ENCODE results near the gene TMEM132D.
"Not testable (repeated sequence)": the region's sequence is repeated elsewhere in the genome, so short reads cannot be mapped to it uniquely, and the experiment has no call there.

TMEM132D gene

DNA sequence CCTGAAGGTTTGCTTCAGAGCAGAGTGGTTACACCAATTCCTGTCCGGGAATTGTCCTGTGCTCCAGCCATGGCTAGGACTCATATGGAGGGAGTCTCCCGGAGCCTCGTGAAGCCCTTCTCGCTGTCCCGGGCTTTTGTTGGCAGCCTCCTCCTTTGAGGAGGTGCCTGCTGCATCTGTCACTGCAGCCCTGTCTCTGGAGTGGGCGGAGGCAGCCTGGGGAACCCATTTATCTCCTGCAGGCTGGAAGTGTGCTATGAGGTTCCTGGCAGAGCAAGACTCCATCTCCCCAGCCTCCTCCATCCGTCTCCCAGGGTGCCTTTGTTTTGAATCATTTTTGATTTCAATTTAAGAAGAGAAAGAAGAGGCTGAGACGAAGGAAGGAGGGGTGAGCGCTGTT lies 695.3 kb downstream of the TMEM132D start:
- no peak for DNase-seq

DNA sequence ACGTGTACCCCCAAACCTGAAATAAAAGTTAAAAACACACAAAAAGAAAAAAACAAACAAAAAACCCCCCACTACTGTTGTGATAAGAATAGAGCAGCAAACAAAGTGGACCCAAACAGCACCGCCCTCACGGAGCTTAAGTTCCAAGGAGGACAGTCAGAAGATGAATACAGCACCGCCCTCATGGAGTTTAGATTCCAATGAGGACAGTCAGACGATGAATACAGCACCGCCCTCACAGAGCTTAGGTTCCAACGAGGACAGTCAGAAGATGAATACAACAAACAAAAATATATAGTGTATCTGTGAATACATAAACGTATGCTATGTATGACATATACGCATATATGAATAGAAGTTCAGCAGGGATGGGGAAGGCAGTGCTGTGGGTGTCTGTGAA lies 696.7 kb downstream of the TMEM132D start:
- DNase-seq = no peak

DNA sequence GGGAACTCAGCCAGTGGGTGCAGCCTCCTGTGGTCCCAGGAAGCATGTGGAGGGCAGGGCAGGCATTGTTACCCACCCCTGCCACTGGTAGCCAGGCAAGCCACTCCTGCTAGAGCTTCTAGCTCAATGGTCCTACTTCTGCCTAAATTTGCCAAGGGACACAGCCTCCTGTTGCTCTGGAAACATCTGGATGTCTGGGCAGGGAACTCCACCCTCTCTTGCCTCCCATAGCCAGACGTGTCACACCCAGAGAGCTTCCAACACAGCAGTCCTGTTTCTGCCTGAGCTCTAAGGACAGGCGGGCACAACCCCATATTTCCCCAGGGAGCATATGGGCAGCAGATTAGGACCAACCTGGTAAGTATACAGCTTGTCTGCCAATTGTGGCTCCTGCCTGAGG lies 700.4 kb downstream of the TMEM132D start:
- no peak for DNase-seq

DNA sequence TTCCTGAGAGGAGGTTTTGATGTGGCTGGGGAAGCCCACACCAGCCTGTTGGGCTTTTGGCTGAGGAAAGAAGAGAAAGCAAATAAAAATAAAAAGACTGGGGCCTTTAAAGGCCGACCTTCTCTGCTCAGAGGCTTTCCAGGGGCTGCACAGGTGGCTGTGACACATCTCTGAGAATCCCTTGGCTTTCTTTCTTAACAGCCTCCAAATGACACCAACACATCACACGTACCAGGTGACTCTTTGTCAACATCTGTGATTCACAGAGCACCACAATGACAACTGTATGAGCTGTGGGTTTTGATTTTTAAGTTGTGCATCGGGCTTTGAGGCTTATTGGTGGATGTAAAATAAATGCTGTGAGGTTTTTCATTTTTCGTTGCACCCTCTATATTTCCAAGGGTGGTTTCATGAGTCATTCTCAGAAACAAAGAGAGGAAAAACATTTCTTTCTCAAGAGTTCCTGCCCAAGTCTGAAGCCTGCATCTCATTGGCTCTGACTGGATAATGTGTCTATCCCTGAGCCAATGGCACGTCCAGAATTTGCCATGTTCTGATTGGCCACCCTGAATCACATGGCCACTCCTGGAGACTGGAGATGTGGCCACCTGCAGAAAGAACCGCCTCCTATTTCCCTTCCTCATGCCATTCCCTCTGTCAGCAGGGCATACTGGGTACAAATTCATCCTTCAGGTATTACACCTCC lies 701.6 kb downstream of the TMEM132D start:
- no peak for DNase-seq

GRCh38 chr12:129201029-129201428 lies 702.8 kb downstream of the TMEM132D start:
- DNase-seq = no peak

GRCh38 chr12:129200576-129200975 lies 703.2 kb downstream of the TMEM132D start:
- no peak for DNase-seq

DNA sequence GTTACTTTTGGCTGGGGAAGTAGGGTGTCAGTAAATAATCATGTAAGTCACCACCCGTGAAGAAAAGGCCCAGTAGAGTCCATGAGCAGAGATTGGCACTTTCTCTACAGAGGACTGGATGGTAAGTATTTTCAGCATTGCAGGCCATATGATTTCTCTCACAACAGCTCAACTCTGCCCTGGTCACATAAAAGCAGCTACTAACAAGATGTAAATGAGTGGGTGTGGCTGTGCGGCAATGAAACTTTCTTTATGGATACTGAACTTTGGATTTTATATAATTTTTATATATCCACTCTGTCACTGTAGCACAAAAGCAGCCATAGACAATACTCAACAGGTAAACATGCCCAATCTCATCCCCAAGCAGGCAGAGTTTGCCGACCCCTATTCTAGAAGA lies 706.9 kb downstream of the TMEM132D start:
- DNase-seq = no peak

GRCh38 chr12:129195081-129195480 lies 708.7 kb downstream of the TMEM132D start:
- no peak for DNase-seq

DNA sequence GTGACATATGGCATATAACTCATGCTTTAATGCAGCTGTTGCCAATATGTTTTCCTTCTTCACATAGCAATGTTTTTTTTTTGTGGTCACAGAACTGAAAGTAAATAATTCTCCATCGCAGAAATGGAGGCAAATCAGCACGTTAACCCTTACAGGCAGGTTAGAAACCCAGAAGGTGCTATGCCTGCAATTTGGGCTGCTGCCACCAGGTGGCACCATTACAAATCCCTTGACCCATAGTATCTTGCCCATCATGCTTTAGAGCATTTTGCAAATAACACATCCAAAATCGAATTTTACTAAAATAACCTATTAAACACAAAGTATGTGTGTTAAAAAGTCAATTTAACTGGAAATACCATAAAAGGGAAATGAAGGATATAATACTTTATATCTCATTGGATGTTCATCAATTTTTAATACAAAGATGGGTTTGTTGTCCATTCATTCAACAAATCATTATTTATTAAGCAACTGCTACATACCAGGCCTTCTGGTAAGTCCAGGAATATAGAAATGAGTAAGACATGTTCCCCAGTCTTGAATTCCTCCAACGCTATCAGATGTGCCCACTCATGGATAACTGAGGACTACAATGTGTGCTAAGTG lies 710.5 kb downstream of the TMEM132D start:
- DNase-seq = no peak

DNA sequence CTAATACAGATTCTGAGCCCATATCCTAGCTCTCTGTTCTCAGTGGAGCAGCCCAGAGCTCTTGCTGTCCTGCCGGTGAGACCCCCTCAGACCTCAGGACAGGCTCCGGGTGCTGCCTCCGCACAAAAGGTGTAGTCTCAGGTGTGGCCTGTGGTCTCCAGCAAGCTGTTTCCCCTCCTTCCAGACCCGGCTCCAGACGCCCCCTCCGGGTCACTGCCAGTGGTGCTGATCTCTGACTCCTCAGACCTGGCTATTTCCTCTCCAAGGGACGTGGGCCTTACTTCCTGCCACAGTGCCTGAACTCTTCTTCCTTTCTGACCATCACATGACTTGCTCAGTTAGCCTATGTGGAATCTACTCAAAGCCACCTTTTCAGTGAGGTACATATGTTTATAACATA lies 713.0 kb downstream of the TMEM132D start:
- no peak for DNase-seq

- DNase-seq = not testable (repeated sequence)
These were observed 713.9 kb downstream of the TMEM132D start for GRCh38 chr12:129189879-129190278.

DNA sequence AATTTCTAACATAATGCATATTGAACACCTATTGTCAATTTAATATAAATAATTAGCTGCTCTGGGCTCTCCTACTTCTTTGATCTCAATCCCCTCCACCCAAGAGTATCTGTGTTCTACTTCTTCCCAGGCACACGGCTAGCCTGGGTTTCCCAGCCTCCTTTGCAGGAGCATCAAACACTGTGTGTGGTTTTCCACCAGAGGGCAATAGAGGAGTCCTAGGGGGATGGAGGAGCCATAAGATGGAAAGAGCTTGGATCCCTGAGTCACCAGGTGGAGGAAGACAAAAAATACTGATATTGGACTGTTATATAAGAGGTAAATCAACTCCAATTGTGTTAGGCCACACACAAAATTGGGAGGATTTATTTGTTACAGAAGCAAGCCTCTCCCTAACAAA lies 716.9 kb downstream of the TMEM132D start:
- DNase-seq = no peak

GRCh38 chr12:129185855-129186254 lies 718.0 kb downstream of the TMEM132D start:
- no peak for DNase-seq

DNA sequence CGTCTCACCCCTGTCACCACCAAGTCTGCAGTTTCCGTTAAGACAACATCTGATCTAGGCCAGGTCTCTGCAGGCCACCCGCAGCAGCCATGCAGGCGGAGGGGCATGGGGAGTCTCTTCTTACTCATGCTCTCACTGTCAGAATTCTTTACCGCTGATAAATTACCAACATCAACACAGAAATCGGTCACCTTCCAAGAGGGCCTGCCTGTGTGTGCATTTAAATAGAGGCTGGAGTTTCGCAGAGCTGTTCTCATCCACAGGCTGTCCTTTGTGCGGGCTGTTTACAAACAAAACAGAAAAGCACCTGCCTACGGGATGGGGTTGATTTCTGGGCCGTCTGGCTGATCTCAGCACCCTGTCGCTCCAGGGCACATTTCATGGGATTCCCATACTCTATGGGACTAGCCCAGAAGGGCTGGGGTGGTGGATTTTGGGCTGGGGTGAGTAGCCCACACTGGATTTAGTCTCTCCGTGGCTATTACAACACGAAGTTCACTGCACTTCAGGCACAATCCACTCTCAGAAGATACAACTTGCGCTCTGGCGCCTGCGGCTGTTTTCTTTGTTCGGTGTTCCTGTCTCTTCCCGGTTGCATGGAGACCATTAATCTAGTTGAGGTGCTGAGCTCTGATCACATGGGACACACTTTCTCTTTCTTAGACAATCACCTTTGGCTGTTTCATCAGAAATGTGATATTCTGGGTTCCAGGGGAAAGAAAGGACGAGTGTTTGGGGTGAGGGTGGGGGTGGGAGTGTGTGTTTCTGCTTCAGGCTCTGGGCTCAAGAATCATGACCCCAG lies 719.5 kb downstream of the TMEM132D start:
- DNase-seq = no peak

GRCh38 chr12:129179941-129180553 lies 723.8 kb downstream of the TMEM132D start:
- DNase-seq = no peak

GRCh38 chr12:129169928-129170327 lies 733.9 kb downstream of the TMEM132D start:
- no peak for DNase-seq

DNA sequence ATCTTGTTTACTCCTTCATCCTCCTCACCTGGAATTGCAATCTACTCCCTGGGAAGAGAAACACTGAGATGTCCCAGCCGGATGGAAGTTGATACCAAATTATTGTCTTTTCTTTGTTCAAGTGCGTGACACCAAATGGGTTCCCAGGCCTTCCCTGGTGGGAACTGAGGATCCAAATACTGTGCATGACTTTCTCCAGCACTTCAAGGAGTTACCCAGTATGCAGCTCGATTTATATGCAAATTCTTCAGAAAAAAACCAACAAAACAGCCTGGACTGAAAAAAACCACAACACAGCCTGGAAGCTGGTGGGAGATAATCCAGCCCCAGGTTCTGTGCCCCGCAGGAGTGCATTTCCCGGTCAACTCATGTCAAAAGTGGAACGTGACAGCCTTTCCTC lies 740.0 kb downstream of the TMEM132D start:
- DNase-seq = no peak

- no peak for DNase-seq
These were observed 740.4 kb downstream of the TMEM132D start for GRCh38 chr12:129163461-129163860.

GRCh38 chr12:129162805-129163204 lies 741.0 kb downstream of the TMEM132D start:
- DNase-seq = no peak

GRCh38 chr12:129161511-129161910 lies 742.3 kb downstream of the TMEM132D start:
- DNase-seq = no peak

DNA sequence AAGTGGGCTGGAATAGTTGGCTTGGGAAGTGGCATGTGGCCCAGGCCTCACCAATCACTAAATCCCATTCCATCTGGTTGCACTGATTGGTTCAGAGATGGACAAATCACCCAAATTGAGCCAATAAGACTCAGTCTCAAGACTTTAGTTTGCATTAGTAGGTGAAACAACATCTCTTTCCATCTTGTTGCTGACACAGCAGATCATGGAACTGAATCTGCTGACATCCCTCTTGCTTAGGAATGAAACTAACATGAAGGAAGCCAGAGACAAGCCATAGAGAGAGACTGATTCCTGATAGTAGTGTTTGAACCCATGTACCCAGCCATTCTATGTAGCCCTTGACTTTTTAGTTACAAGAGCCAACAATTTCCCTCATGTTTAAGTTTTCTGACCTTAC lies 743.5 kb downstream of the TMEM132D start:
- DNase-seq = no peak

GRCh38 chr12:129152351-129153104 lies 751.3 kb downstream of the TMEM132D start:
- no peak for DNase-seq

DNA sequence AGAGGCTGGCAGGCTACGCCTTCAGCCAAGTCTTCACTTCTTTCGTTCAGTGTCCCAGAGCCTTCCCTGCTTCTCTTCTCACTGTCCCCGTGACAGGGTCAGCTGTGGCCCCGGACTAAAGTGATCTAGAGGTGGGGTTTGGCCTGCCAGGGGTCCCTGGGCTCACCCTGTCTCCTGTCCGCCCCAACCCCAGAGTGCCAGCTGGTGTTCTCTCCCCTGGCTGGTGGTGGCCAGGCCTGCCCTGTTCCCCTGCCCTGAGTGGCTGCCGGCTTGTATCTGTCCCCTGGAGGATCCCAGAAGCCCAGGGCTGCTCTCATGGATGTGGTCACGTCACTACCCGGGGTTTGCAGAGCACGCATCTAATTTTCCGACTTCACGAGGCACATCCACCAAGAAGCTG lies 753.1 kb downstream of the TMEM132D start:
- no peak for DNase-seq
